HT1080 (cell line): ENCODE data around the gene PHACTR2. TPM values are rescaled to one million over a fixed set of nuclear protein-coding genes. Genes with fewer than 3 reads are reported as not detected.
"Not testable (repeated sequence)": the region's sequence is repeated elsewhere in the genome, so short reads cannot be mapped to it uniquely, and the experiment has no call there.

Source experiments
- DNase-seq: peaks from one replicate; pipeline ENCODE4 v3.0.0-alpha.2; 2015; ENCODE audit warnings: low read depth
- total RNA-seq: library from RNA; depleted of rRNA; stranded (reverse); fragments of >200 nt; shearing (Covaris generic); gene quantifications from 2 replicates; pipeline ENCODE4 v1.2.3, GENCODE V29; 2014

The PHACTR2 gene
- total RNA-seq, 1 experiment from 2014 or later: 38.5 TPM

DNA sequence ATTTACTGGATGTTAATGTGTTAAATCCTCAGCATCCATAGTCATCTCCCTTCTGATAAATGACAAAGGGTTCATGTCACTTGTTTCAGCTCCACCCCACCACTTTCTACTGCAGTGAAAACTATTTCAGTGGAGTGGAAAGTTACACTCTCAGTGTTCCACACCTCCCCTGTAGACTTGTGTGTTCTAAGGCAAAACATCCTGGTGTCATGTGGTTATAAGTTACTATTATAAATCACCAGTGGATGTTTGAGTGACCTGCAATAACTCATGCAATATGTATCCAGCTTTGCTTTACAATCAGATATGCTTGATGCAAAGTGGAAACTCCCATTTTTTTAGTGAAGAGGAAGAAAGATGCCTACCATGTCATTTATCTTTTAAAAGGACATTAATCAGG, 83.3 kb downstream of the PHACTR2 start:
- DNase-seq: no peak

DNA sequence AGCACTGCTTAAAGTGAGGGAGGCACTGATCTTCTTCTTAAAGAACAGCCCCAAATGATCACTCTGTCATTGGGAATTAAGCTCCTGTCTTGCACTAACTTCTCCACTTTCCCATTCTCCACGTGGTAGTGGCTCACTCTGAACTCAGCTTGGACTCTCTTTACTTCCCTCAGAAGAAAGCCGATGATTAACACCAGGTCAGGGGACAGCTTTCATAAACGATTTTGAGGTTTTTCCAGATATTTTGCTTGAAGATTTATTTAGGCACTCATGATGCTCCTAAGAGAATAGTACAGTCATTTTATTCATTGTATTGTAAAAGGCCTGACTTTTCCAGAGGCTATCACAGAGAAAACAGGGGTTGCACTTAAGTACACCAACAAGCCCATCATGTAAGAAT, 84.4 kb downstream of the PHACTR2 start:
- no peak for DNase-seq

GRCh38 chr6:143765422-143766184, 87.8 kb downstream of the PHACTR2 start:
- no peak for DNase-seq

DNA sequence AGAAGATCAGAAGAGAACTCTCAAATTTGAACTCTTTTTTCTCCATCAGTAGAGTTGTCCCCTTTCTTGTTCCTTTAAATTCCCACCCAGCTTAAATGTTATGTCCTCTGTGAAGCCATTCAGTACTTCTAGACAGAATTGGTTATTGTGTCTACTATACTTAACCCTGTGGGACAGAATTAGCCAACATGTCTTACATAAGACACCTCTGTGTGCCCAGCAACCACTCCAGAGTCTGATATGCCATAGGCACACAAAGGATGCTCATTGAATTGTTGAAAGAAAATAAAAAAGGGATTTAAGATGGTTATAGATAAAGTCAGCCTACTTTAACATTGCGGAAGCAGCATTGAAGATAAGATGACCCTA, 88.4 kb downstream of the PHACTR2 start:
- no peak for DNase-seq

- DNase-seq: no peak
Observed at GRCh38 chr6:143767433-143767832, 89.7 kb downstream of the PHACTR2 start.

GRCh38 chr6:143772116-143773086, 94.6 kb downstream of the PHACTR2 start:
- no peak for DNase-seq

DNA sequence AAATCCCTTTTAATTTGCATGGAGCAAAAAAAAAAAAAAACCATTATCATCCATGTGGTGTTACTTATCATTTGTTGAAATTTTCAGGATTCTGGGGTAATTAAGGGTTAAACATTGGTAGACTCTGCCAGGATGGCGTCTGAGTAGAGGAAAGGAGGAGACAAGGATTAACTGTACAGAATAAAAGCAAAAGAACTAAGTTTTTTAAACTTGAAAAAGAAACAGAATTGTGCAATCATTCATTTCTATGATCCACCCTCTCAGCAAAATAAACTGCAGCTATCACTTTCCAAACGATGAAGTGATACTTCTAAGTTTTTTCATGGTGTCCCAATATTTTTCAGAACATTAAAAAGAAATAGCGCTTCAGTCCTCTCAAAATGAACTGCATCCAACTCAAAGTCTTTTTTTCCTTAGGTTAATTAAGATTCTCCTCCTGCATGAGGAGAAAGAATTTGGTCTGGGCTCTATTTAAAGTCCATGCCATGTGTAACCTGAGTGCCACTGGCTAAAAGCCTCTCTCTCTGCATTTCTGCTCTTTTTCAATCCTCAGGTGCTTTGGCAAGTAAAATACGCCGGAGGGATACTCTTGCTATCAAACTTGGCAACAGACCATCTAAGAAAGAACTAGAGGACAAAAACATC, 95.9 kb downstream of the PHACTR2 start:
- DNase-seq: no peak

- no peak for DNase-seq
Observed at GRCh38 chr6:143774347-143774746, 96.6 kb downstream of the PHACTR2 start.

GRCh38 chr6:143775336-143775735, 97.6 kb downstream of the PHACTR2 start:
- no peak for DNase-seq

DNA sequence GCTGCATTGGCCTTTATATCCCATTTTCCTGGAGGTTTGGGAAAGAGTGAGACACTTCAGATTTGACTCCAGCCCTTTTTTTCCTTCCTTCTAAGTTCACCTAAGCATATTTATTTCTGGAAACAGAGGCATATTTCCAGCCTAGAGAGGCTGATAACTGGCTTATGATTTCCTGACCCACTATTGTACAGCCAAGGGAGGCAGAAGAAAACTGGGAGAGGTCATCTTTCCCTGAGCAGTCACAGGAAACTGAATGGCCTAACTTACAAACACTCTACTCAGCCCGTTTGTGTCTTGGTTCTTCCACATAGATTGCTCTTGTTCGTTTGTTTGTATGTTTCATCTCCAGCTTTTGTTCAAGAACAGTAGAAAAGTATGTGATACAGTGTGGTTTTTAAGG, 101.2 kb downstream of the PHACTR2 start:
- no peak for DNase-seq

GRCh38 chr6:143782481-143782880, 104.7 kb downstream of the PHACTR2 start:
- no peak for DNase-seq

DNA sequence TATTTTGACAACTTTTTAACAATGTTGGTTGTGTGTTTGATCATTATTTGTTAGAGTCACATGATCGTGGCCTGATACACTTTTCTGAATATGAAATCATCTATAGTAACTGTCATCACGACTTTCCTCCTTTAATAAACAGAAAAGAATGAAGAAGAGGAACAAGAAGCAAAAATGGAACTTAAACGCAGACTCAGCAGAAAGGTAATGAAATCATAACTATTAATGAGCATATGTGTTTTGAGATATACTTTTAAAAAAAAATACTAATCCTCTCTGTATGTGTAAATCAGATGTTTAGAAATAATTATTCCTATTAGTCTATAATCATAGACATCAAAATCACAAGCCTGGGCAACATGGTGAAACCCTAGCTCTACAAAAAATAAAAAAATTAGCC, 105.3 kb downstream of the PHACTR2 start:
- DNase-seq: no peak

GRCh38 chr6:143784316-143784715, 106.6 kb downstream of the PHACTR2 start:
- DNase-seq: no peak

DNA sequence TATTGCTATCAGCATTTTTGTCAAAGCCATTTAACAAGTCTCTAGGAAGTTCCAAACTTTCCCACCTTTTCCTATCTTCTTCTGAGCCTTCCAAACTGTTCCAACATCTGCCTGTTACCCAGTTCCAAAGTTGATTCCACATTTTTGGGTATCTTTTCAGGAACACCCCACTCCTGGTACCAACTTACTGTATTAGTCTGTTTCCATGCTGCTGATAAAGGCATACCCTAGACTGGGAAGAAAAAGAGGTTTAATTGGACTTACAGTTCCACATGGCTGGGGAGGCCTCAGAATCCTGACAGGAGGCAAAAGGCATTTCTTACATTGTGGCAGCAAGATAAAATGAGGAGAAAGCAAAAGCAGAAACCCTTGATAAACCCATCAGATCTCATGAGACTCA, 108.6 kb downstream of the PHACTR2 start:
- not testable (repeated sequence) for DNase-seq

GRCh38 chr6:143792402-143793279, 114.9 kb downstream of the PHACTR2 start:
- DNase-seq: no peak

GRCh38 chr6:143793280-143793619, 115.5 kb downstream of the PHACTR2 start:
- no peak for DNase-seq

- not testable (repeated sequence) for DNase-seq
Observed at GRCh38 chr6:143796551-143796950, 118.8 kb downstream of the PHACTR2 start.

DNA sequence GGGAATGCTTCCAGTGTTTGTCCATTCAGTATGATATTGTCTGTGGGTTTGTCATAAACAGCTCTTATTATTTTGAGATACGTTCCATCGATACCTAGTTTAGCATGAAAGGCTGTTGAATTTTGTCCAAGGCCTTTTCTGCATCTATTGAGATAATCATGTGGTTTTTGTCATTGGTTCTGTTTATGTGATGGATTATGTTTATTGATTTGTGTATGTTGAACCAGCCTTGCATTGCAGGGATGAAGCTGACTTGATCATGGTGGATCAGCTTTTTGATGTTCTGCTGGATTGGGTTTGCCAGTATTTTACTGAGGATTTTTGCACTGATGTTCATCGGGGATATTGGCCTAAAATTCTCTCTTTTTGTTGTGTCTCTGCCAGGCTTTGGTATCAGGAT, 120.7 kb downstream of the PHACTR2 start:
- not testable (repeated sequence) for DNase-seq

DNA sequence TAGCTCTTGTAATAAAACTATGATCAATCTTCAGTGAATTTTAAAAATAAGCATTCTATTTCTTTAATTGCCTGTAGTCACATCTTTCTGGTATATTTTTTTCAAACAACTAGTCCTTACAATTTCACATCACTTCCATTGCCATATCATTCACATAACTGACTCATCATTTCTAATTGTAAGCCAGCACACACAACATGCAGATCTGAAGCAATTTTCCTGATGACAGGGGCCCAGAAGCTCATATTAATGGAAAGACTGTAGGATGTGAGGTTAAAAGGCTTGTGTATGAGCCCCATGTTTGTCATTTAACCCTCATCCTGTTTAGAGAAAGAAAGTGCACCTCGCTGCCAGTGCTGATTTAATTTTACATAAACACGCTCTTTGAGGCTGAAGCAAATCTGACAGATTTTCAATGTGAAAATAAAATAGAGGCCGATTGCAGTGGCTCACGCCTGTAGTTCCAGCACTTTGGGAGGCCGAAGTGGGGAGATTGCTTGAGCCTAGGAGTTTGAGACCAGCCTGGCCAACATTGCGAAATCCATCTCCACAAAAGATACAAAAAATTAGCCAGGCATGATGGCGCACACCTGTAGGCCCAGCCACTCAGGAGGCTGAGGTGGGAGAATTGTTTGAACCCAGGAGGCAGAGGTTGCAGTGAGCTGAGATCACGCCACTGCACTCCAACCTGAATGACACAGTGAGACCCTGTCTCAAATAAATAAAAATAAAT, 125.2 kb downstream of the PHACTR2 start:
- DNase-seq: peak; percentile 2
